Left hindlimb (tissue), 1 donor: ENCODE results near the gene ALDH9A1.
A peak's percentile ranks its signal among the peaks of the same experiment; 100 is the strongest.
"Not testable (repeated sequence)": the region's sequence is repeated elsewhere in the genome, so short reads cannot be mapped to it uniquely, and the experiment has no call there.

Experiments used
- DNase-seq: peaks from one replicate; pipeline ENCODE4 v3.0.0-alpha.2; 2018

ALDH9A1 gene

DNA sequence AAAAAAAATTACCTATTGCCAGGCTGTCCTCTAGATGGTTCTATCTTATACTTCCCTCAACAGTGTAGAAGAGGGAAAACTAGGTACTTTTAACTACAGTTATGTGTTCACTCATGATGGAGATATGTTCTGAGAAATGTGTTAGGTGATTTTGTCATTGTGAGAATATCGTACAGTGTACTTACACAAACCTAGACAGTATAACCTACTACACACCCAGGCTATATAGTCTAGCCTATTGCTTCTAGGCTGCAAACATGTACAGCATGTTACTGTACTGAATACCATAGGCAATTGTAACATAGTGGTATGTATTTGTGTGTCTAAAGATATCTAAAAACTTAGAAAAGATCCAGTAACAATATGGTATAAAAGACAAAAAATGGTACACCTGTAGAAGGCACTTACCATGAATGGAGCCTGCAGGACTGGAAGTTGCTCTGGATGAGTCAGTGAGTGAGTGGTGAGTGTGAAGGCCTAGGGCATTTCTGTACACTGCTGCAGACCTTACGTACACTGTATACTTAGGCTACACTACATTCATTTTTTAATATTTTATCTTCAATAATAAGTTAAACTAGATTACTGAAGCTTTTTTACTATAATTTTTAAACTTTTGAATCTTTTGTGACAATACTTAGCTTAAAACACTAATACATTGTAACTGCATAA, 54.2 kb downstream of the ALDH9A1 start:
- DNase-seq, result no peak

DNA sequence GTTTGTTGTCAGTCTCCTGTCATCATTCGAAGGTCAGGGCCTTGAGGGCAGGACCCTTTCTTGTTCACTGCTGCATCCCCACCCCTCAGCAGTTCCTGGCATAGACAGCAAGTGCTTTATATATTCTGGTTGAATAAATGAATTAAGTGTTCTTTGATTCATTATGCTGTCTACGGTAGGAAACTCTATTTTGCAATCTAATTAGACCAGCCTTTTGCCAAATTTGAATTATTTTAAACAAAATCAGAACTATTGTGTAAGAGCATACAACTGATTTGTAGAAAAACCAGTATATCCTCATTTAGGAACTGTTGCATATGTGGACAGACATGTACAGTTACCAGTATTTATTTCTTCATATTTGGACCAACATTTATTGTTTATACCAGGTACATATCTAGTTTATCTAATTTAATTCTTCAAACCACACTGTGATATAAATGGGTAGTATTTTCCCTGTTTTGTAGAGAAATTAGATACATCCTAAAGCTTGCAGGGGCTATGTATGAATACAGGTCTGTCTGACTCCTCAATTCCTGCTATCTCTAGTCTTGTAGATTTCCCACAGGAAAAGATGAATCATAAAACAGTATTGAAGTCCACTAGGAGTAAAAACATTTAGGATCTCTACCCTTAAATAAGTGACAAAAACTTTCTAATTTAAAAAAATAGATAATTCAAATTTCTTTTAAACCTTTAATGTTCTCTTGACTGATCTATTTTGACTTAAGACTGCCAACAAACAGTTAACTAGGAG, 57.0 kb downstream of the ALDH9A1 start:
- no peak for DNase-seq

DNA sequence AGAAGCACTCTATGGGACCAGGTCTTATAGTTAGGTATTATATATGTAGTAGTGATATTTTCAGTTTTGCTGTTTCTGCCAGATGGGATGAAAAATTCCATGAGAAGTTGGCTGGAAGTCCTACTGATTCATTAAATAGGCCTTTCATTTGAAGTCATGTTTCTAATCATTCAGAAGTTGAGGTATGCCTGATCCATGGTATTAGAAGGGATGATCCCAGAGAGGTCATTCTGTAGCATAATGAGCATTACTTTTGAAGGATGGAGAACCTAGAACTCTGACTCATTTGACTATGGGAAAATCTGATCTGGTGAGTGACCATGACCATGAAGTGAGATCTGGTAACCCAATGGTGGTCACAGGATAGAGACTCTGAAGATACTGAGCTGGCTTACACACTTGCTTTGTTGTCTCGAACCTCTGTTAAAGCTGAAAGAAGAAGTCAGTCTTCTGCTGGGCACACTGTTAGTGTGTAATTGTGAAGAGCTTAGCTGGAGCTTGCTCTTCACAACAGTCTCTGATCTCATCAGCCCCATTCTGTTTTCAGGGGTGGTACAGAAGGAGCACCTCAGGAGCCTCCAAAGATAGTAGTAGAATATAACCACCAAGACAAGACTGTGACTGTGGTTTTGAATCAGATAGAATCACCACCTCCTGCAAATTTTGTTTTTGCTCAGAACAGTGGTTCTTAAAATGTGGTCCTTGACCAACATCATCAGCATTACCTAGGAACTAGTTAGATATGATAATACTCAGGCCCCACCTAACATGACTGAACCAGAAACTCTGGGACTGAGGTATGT, 58.3 kb downstream of the ALDH9A1 start:
- no peak for DNase-seq

DNA sequence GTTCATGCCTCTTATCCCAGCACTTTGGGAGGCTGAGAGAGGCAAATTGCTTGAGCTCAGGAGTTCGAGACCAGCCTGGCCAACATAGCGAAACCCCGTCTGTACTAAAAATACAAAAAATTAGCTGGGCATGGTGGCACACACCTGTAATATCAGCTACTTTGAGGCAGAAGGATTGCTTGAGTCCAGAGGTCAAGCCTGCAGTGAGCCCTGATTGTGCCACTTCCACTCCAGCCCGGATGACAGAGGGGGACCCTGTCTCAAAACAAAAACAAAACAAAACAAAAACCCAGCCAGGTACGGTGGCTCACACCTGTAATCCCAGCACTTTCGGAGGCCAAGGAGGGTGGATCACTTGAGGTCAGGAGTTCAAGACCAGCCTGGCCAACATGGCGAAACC, 60.2 kb downstream of the ALDH9A1 start:
- not testable (repeated sequence) for DNase-seq

DNA sequence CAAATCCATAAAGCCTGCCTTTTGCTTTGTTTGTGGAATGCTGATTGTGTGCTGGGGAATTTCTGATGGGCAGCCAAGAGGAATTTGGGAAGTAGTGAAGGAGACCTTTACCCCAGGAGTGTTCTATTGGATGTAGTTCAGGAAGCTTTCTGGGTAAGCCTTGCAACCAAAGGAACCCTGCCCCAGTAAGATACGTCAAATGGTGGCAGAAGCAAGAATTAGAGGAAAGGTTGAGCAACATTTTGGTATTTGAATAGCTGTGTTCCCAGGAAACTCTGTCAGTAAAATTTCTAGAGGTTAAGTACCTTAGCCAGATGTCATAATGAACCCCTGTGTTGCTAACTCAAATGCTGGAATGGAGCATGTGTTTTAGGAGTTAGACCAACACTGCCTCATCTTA, 60.9 kb downstream of the ALDH9A1 start:
- no peak for DNase-seq

DNA sequence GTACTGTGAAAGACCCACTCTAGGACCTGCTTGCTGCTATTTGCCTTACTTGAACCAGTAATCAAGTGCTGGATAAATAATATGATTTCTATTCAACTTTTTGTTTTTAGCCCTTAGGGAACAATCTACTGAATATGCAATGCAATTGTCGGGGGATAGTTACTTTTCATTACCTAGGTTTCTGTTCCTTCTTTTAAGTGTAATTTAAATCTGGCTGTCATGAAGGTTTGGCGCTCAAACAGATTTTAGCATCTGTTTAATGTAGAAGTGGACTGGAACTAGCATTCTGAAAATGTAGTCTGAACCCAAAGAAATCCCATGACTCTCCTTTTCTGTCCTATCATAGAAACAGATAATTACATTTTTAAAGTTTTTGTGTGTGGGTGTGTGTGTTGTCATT, 62.5 kb downstream of the ALDH9A1 start:
- DNase-seq, result no peak

DNA sequence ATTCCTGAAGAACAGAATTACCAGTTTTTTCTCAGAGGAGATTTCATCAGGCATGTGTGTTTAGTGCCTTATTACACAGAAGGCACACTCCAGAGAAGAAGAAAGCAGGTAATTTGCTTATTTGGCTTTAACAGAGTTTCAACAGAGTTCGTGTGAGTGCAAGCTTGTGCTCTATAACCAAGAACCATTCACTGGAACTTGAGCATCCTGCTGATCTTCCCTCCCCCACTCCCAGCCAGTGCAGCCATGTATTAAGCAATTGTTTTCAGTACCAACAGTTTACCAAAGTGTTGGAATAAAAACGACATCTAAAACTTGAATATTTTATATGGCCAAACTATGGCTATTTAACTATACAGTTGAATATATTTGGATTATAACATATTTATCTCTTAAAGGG, 63.0 kb downstream of the ALDH9A1 start:
- no peak for DNase-seq

DNA sequence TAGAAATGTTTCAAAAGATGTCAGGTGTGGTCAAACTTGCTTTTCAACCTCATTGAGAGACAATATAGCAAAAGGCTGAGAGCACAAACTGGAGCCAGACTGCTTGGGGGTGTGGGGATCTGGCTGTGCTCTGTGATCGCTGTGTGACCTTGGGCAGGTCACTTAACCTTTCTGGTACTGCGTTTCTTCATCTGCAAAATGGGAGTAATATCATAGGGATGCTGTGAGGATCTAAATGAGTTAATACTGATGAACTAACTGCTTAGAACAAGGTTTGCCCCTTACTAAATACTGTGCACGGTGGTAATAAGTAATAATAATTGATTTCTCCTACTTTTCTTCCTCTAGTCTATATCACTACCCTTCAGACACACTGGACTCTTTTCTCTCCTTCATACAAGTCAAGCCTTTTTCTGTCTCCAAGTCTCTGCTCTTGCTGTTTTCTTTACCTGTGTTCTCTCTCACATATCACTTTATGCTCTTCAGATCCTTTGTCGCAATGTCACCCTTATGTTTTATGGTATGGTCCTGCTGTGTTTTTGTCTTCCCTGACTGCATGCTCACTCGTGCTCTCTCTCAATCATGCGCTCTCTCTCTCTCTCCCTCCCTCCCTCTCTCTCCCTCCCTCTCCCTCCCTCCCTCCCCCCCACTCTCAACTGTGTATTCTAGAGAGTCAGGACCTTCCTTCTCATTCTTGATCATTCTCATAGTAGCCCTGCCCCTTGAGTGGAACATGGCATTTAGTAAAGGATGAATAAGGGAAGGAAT, 64.0 kb downstream of the ALDH9A1 start:
- DNase-seq, result no peak

DNA sequence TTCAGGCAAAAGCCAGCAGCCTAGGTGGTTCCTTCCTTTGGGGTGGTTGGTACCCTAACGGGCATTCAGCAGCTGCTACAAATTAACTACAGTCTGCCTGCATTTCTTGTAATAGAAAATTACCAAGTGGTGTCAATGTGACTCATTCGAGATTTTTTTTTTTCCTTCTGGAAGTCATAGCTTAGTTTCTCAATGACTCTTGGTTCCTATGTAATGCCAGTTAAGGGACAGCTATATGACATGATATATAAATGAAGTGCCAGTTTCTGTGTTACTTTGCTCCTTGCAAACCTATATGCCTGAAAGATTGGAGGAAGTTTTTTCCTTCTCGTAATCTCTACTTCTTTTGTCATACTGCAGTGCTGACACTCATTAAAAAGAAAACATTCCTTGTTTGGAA, 64.7 kb downstream of the ALDH9A1 start:
- DNase-seq, result no peak

DNA sequence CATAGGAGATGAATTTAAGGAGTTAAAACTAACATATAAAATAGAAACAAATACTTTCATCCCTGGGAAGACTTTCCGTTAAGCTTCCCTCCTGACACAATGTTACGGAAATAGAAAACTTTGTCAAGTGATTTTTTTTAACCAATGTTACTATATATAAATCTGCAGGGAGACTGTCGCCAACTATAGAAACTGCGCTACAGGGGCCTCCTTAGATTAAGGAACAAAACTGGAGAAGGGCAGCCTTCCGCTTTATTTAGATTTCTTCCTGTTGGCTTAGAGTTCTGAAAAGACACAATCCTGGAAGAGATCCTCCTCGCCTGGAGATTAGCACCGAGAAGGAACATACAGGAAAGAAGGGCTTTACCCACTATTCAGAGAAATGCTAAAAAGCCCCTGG, 65.9 kb downstream of the ALDH9A1 start:
- no peak for DNase-seq

DNA sequence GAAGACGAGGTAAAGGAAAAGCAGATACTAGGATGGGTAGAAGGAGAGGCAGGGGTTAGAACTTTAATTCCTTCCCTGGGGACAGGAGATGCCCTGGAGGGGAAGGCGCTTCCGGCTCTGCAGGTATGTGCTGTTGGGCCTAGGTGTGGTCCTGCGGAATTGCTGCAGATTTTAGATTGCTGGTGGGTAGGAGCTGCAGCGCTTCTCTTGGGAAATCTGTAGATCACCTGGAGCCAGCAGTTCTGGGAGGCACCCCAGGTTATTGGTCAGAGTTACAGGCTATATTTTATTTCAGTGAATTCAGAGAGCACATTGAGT, 66.3 kb downstream of the ALDH9A1 start:
- DNase-seq, result no peak

DNA sequence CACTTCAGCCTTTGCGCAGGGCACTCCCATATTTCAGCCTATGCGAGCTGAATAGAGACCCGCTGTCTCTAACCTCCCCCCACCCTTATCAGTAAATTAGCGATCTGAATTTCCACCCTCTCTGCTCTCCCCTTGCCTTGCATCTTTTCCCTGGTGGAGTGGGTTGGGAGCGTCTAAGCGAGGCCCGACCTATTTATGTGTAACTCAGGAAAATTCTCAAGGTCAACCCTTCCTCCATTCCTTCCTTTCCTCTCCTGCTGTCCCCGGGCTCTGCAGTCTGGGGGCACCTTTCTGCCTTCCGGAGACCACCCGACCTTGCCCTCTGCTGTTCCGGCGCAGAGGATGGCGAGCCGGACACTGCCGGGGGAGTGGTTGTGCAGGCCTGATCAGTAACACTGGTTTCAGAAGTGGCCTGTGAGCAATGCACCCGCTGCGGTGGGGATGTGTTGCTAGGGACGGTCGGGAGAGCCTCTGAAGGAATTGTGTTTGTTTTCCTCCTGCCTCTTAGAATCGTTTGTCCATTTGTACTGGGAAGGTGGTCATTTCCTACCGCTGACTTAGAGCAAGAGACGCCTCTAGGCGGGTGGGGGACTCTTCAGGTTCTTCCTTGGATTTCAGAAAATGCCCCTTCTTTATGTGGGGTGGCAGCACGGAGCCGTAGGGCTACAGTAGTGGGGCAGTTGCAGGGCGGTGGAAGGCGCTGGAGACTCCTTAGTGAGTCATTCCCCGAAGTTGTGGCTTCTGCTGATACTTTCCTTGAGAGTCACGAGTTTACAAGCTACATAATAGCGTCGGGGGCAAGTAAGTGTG, 66.8 kb downstream of the ALDH9A1 start:
- peak; percentile 63 for DNase-seq

DNA sequence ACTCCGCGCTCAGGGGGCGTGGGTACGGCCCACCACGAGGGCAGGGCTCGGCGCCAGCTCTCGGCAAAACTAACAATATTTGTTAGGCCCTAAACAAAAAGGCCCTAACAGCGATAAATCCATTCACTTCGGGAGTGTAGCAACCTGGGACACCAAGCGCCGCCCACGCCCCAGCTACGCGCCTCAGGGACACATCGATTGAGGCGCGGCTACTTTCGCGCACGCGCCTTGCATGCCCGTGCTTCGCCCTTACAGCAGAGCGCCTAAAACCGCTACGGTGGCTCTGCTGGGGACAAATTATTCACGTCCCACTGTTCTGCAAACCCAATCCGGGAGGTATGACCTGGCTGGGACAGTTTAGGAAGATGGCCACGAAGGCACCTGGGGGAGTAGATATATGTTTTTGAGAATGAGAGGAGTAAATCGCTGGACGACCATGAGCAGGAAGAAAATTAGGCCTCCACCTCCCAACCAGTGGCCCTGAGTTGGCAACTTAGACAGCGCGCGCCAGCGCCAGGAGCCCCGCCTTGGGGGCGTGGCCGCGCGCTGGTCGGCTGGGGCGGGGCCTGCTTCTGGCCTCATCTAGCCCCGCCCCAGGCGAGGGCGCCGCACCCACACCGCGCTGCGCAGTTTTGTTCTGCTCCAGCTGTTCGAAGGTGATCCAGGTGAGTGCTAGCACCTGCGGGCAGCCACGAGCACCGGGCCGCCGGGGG, 67.6 kb downstream of the ALDH9A1 start, which contains the start of gene MGST3:
MGST3 (plus strand) TSS at position 606 of the 713 bp plus-strand sequence. CDS start 18,614 bp downstream, outside the sequence.
- peak; percentile 95 for DNase-seq

DNA sequence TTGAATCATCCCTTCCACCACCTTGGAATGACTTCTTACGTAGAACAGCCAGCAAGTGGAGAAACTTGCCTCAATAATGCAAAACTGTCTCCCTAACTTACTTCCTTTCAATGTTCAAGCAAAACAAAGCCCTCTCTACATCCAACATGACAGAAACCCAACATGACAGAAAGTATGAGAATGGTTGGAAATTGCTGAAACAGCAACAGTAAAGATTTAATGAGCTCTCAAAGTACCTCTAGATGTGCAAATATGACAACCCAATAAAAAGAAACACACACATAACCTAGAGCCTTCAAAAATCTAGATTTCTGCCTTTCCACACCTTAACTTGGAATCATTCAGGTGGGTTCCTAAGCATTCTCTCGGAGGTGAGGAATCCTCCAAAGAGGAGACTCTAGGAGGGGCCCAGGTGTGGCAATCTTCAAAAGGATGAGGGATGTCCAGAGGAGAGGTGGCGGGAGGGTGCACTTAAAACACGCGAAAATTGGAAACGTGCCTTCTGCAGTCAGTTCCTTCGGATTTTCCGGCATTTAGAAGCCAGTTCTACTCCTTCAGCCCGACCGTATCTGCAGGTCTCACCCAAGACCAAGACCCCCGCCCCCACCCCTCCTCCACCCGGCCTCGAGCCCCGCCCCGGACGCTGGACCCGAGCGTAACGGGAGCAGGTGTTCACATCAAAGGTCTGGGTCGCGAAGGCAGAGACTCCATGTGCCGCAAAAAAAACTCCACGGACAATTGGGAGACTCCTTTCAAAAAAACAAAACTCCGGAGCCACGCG, 68.3 kb downstream of the ALDH9A1 start:
- no peak for DNase-seq

DNA sequence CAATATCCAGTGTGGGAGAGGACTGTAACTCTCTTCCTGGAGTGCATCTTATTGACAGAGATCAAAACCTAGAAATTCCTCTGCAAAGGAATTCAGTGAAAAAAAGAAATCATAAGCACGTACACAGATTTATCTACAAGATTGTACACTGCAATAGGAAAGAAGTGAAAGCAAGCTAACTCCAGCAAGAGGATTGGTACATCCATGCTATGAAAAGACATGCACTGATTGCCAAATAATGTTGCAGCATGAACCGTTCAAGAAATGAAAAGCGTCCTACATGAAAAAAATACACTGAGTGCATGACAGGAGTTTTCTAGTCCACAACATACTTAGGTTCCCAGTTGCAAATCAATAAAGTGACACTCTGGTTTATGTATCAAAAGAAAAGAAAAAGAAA, 69.2 kb downstream of the ALDH9A1 start:
- no peak for DNase-seq

DNA sequence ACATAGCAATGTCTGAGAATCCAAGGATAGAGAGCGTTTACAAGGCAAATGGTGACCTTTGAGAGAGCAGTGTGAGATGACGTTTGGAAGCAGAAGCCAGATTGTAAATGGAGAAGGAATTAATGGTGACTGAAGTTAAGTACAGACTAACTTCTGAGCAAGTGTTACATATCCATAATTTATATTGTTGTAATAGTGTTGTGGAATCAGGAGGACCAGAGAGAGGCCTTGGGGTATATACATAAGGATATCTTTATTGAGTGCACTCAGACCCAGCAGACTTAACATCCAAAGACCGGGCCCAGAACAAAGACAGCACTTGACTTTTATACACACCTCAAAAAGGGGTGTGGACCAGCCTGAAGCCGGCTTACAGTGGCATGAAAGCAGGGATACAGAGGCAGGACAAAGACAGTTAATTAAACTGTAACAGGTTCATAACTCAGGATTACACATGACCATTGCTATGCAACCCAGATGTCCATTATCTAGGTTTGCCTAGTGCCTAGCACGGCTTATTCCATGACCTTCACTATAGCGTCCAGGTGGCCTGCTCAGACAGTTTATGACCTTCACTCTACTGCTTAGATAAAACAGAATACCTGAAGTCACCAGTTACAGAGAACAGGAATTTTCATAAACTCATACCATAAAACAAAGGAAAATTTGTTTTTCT, 70.1 kb downstream of the ALDH9A1 start:
- DNase-seq, result no peak

DNA sequence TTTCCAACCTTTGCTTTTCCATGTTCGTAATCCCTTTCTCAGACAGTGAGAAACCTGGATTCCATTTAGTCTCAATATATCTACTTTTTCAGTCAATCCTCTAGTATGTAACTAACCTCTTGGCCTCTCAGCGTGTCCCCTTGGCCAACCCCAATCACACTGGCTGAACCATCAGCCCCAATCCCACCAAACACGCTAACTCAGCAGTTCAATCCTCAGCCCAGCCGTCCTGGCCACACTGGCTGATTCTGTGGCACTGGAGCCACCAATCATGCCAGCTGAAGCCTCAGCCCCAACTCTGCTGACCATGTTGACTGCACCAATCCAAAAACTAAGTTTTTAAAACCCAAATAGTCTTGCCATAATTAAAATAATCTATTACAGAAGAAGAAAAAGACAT, 73.9 kb downstream of the ALDH9A1 start:
- DNase-seq, result no peak

DNA sequence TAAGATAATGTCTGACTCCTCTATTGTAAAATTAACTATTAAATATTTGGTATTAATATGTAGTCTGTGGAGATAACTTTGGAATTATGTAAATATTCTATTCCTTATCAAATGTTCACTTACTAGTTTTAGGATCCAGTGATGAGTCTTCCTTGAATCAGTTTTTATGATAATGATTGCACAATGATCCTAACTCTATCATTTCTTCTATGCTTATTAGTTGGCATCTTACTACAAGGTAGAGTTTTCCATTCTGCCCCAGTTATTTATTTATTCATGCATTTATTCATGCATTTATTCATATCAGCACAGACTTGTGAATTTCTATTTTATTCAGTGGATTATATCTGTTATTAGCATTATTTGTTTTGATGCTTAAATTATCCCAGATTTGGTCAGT, 74.7 kb downstream of the ALDH9A1 start:
- DNase-seq, result no peak

DNA sequence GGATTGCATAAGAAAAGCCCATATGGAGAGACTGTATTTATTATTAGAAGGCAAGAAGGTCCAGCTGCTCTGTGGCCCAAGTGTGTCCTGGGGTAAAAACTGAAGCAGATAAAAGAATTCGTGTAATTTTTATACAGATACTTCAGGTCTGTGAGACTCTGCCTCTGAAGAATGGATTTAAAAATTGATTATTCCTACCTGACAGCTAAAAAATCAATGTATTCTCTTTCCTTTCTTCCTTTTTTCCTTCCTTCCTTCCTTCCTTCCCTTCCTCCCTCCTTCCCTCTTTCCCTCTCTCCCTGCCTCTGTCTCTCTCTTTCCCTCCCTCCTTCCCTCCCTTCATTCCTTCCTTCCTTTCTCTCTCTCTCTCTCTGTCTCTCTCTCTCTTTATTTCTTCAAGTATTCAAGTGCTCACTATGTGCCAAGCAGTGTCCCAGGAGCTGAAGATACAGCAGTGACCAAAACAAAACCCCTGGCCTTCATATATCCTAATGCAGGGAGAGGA, 78.7 kb downstream of the ALDH9A1 start:
- no peak for DNase-seq

DNA sequence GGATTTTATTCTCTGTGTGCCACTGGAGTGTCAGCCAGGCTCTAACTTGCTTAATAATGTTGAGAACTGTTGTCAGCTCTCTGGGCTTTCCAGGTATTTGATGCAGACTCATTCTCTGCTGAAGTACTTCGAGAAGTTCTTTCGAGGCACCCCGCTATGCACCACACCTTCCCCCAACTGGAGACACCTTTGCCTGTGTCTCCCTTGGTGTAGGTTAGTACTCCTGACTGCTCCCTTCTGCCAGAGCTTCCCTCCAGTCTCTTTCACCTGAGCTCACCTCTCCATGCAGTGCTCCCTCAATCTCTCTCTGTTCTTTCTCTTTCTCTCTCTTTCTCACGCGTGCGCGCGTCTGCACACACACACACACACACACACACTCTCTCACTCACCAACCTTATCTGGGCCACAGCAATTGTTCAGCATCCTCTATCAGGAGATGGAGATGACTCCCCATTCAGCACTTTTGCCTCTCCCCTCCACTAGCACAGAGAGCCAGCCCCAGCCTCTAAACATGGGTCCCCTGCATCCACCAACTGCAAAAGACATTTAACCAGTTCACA, 81.3 kb downstream of the ALDH9A1 start:
- no peak for DNase-seq
